Measurements from ENCODE around the gene EID2. TPM values are rescaled to one million over a fixed set of nuclear protein-coding genes. Genes with fewer than 3 reads are reported as not detected.

Gene EID2
- total RNA-seq, 1 donor from 2014 or later, result 15.6 TPM

DNA sequence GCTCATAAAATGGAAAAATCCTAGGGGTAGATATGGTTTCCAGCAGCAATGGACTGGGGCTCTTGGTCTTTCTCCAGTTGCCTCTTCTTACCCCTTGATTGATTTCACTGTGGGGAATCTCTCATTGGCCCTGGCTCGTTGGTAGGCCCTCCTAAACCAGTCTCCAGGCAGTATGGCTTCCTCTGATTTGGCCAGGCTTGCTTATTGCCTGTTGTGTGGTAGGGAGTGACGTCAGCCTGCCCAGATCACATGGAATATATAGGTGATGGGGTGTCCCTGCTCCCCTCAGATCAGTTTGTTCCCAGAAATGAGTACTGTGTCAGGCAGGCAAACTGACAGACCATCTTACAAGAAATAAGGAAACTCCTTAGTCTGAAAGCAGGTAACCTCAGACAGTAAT lies 30.7 kb downstream of the EID2 start:
- no peaks in the 10 kb centered on the region for H3K9me3 Mint-ChIP-seq (ENCODE audit: low read depth)
- no peak overlapping the region for H3K27ac Mint-ChIP-seq (ENCODE audit: unreplicated experiment)
- H3K4me3 Mint-ChIP-seq (ENCODE audit: unreplicated experiment), result no peak overlapping the region
- peaks cover 18% of the 10 kb centered on the region for H3K27me3 Mint-ChIP-seq (ENCODE audit: low read depth)
- peaks cover 14% of the 10 kb centered on the region for H3K4me1 Mint-ChIP-seq (ENCODE audit: low read depth)
- no peaks in the 10 kb centered on the region for H3K36me3 Mint-ChIP-seq (ENCODE audit: low read depth)
- no peak for TF ChIP-seq CTCF (IDR thresholded peaks at IDR 0.05)
- DNase-seq (ENCODE audit: low spot score), result no peak

- H3K36me3 Mint-ChIP-seq (ENCODE audit: low read depth), result no peaks in the 10 kb centered on the region
- TF ChIP-seq CTCF (IDR thresholded peaks at IDR 0.05), result no peak
- H3K27me3 Mint-ChIP-seq (ENCODE audit: low read depth), result peaks cover 15% of the 10 kb centered on the region
- H3K9me3 Mint-ChIP-seq (ENCODE audit: low read depth), result no peaks in the 10 kb centered on the region
- no peak for DNase-seq (ENCODE audit: low spot score)
- H3K4me3 Mint-ChIP-seq (ENCODE audit: unreplicated experiment), result no peak overlapping the region
- H3K27ac Mint-ChIP-seq (ENCODE audit: unreplicated experiment), result no peak overlapping the region
- peaks cover 14% of the 10 kb centered on the region for H3K4me1 Mint-ChIP-seq (ENCODE audit: low read depth)
Measured at GRCh38 chr19:39508629-39509028, 31.3 kb downstream of the EID2 start.

- peaks cover 19% of the 10 kb centered on the region for H3K4me1 Mint-ChIP-seq (ENCODE audit: low read depth)
- DNase-seq (ENCODE audit: low spot score), result no peak
- H3K36me3 Mint-ChIP-seq (ENCODE audit: low read depth), result no peaks in the 10 kb centered on the region
- H3K27ac Mint-ChIP-seq (ENCODE audit: unreplicated experiment), result no peak overlapping the region
- no peak for TF ChIP-seq CTCF (IDR thresholded peaks at IDR 0.05)
- H3K9me3 Mint-ChIP-seq (ENCODE audit: low read depth), result no peaks in the 10 kb centered on the region
- H3K4me3 Mint-ChIP-seq (ENCODE audit: unreplicated experiment), result peak overlapping the region; percentile 79
- H3K27me3 Mint-ChIP-seq (ENCODE audit: low read depth), result peaks cover 16% of the 10 kb centered on the region
Measured at GRCh38 chr19:39507715-39508364, 32.1 kb downstream of the EID2 start.

- Mint-ChIP-seq H3K36me3 (ENCODE audit: low read depth) (no peaks in the 10 kb centered on the region), H3K4me1 (ENCODE audit: low read depth) (peaks cover 19% of the 10 kb centered on the region), H3K27ac (ENCODE audit: unreplicated experiment) (no peak overlapping the region), H3K9me3 (ENCODE audit: low read depth) (no peaks in the 10 kb centered on the region), H3K4me3 (ENCODE audit: unreplicated experiment) (peak overlapping the region; percentile 79), H3K27me3 (ENCODE audit: low read depth) (peaks cover 13% of the 10 kb centered on the region)
- DNase-seq (ENCODE audit: low spot score), result no peak
- TF ChIP-seq CTCF (IDR thresholded peaks at IDR 0.05), result no peak
Measured at GRCh38 chr19:39506944-39507714, 32.8 kb downstream of the EID2 start.

DNA sequence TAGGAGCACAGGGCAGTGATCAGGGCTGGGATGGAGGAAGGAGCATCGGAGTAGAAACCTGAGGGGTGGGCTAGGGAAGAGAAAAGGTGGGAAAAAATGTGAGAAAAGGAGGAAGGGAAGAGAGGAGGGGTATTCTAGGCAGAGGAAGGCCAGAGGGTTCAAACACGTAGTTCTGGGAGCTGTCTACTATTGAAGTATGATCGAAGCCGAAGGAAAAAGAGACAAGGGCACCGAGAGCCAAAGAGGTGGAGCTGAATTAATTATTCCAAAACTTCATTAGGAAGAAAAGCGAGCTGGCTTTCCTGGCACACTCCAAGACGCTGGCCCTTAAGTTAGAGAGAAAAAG lies 33.4 kb downstream of the EID2 start:
- H3K36me3 Mint-ChIP-seq (ENCODE audit: low read depth), result no peaks in the 10 kb centered on the region
- peak overlapping the region; percentile 58 for H3K4me3 Mint-ChIP-seq (ENCODE audit: unreplicated experiment)
- no peak for DNase-seq (ENCODE audit: low spot score)
- H3K9me3 Mint-ChIP-seq (ENCODE audit: low read depth), result no peaks in the 10 kb centered on the region
- H3K27ac Mint-ChIP-seq (ENCODE audit: unreplicated experiment), result no peak overlapping the region
- TF ChIP-seq CTCF (IDR thresholded peaks at IDR 0.05), result no peak
- peaks cover 13% of the 10 kb centered on the region for H3K27me3 Mint-ChIP-seq (ENCODE audit: low read depth)
- peaks cover 19% of the 10 kb centered on the region for H3K4me1 Mint-ChIP-seq (ENCODE audit: low read depth)
